Measurements from ENCODE around the gene NIPAL4. TPM values are rescaled to one million over a fixed set of nuclear protein-coding genes. Genes with fewer than 3 reads are reported as not detected.

The NIPAL4 gene
- polyA plus RNA-seq, 1 donor = 1.4 TPM

GRCh38 chr5:157513182-157513581, 53.2 kb downstream of the NIPAL4 start:
- no peak overlapping the region for H3K4me3 ChIP-seq (ENCODE audit: low read length)
- no peaks in the 10 kb centered on the region for H3K27me3 ChIP-seq (ENCODE audit: control insufficient read depth, insufficient read depth, low read length)
- H3K27ac ChIP-seq (ENCODE audit: low read length) = no peak overlapping the region
- H3K4me1 ChIP-seq (ENCODE audit: control insufficient read depth, insufficient read depth, low read length) = no peaks in the 10 kb centered on the region
- no peak for DNase-seq
- peaks cover 14% of the 10 kb centered on the region for H3K36me3 ChIP-seq (ENCODE audit: control insufficient read depth, insufficient read depth, low read length)
- WGBS (ENCODE audit: insufficient coverage, low lambda C conversion rate) = 100% methylated on average over 1 of the region's 8 CpGs
- no peaks in the 10 kb centered on the region for H3K9me3 ChIP-seq (ENCODE audit: control insufficient read depth, low read depth, low read length)

DNA sequence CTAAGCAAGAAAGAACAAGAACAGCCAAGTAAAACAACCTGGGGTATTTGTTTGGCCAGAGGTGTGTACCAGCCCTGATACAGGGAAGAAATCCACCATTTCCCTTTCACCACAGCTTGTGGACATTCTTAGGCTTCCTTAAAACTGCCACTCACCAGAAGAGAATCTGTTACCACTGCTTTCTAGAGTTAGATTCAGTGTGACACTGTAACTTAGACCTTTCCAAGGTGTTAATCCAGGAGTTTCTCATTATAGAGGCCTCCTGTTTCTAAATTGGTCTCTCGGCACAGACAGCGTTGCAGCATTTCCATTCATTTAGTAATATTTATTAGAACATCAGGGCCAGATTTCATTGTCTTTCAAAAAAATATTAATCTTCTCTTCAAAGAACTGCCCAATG, 55.0 kb downstream of the NIPAL4 start:
- peaks cover 11% of the 10 kb centered on the region for H3K36me3 ChIP-seq (ENCODE audit: control insufficient read depth, insufficient read depth, low read length)
- H3K4me3 ChIP-seq (ENCODE audit: low read length) = no peak overlapping the region
- WGBS (ENCODE audit: insufficient coverage, low lambda C conversion rate) = no CpG with 5 or more reads among the region's 2 CpGs
- H3K27me3 ChIP-seq (ENCODE audit: control insufficient read depth, insufficient read depth, low read length) = no peaks in the 10 kb centered on the region
- no peaks in the 10 kb centered on the region for H3K4me1 ChIP-seq (ENCODE audit: control insufficient read depth, insufficient read depth, low read length)
- no peak overlapping the region for H3K27ac ChIP-seq (ENCODE audit: low read length)
- no peak for DNase-seq
- no peaks in the 10 kb centered on the region for H3K9me3 ChIP-seq (ENCODE audit: control insufficient read depth, low read depth, low read length)

GRCh38 chr5:157516006-157516405, 56.0 kb downstream of the NIPAL4 start:
- no peaks in the 10 kb centered on the region for H3K27me3 ChIP-seq (ENCODE audit: control insufficient read depth, insufficient read depth, low read length)
- H3K9me3 ChIP-seq (ENCODE audit: control insufficient read depth, low read depth, low read length) = no peaks in the 10 kb centered on the region
- DNase-seq = no peak
- no peak overlapping the region for H3K4me3 ChIP-seq (ENCODE audit: low read length)
- no CpG with 5 or more reads among the region's 3 CpGs for WGBS (ENCODE audit: insufficient coverage, low lambda C conversion rate)
- peaks cover 11% of the 10 kb centered on the region for H3K36me3 ChIP-seq (ENCODE audit: control insufficient read depth, insufficient read depth, low read length)
- no peaks in the 10 kb centered on the region for H3K4me1 ChIP-seq (ENCODE audit: control insufficient read depth, insufficient read depth, low read length)
- no peak overlapping the region for H3K27ac ChIP-seq (ENCODE audit: low read length)

GRCh38 chr5:157516626-157517325, 56.8 kb downstream of the NIPAL4 start:
- no peak for DNase-seq
- no peaks in the 10 kb centered on the region for H3K27me3 ChIP-seq (ENCODE audit: control insufficient read depth, insufficient read depth, low read length)
- H3K36me3 ChIP-seq (ENCODE audit: control insufficient read depth, insufficient read depth, low read length) = peaks cover 11% of the 10 kb centered on the region
- no CpG with 5 or more reads among the region's 5 CpGs for whole genome bisulfite sequencing (ENCODE audit: insufficient coverage, low lambda C conversion rate)
- H3K4me3 ChIP-seq (ENCODE audit: low read length) = no peak overlapping the region
- H3K27ac ChIP-seq (ENCODE audit: low read length) = no peak overlapping the region
- H3K9me3 ChIP-seq (ENCODE audit: control insufficient read depth, low read depth, low read length) = no peaks in the 10 kb centered on the region
- peaks cover 5% of the 10 kb centered on the region for H3K4me1 ChIP-seq (ENCODE audit: control insufficient read depth, insufficient read depth, low read length)

DNA sequence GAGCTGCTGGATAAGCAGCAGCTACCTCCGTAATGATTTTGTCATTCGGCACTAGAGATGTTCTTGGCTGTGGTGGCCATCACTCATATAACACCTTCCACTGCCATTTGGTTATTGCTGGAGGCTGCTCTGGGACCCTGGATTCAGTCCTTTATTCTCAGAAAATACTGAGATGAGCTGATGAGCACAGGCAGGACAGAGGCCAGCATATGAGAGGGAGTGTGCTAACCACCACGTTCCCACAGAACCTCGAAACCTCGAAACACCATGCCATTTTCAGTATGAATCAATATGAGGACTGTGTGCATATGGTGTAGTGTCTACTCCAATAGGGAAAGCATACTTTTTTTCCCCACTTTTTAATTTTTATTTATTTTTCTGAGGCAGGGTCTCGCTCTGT, 59.0 kb downstream of the NIPAL4 start:
- H3K36me3 ChIP-seq (ENCODE audit: control insufficient read depth, insufficient read depth, low read length) = peaks cover 7% of the 10 kb centered on the region
- no peak for DNase-seq
- no CpG with 5 or more reads among the region's 6 CpGs for WGBS (ENCODE audit: insufficient coverage, low lambda C conversion rate)
- no peaks in the 10 kb centered on the region for H3K9me3 ChIP-seq (ENCODE audit: control insufficient read depth, low read depth, low read length)
- no peak overlapping the region for H3K4me3 ChIP-seq (ENCODE audit: low read length)
- H3K4me1 ChIP-seq (ENCODE audit: control insufficient read depth, insufficient read depth, low read length) = peaks cover 5% of the 10 kb centered on the region
- no peaks in the 10 kb centered on the region for H3K27me3 ChIP-seq (ENCODE audit: control insufficient read depth, insufficient read depth, low read length)
- H3K27ac ChIP-seq (ENCODE audit: low read length) = no peak overlapping the region

- peaks cover 7% of the 10 kb centered on the region for H3K36me3 ChIP-seq (ENCODE audit: control insufficient read depth, insufficient read depth, low read length)
- H3K27ac ChIP-seq (ENCODE audit: low read length) = no peak overlapping the region
- no peaks in the 10 kb centered on the region for H3K9me3 ChIP-seq (ENCODE audit: control insufficient read depth, low read depth, low read length)
- no peak for DNase-seq
- WGBS (ENCODE audit: insufficient coverage, low lambda C conversion rate) = no CpG with 5 or more reads among the region's 9 CpGs
- H3K4me1 ChIP-seq (ENCODE audit: control insufficient read depth, insufficient read depth, low read length) = peaks cover 5% of the 10 kb centered on the region
- H3K27me3 ChIP-seq (ENCODE audit: control insufficient read depth, insufficient read depth, low read length) = no peaks in the 10 kb centered on the region
- H3K4me3 ChIP-seq (ENCODE audit: low read length) = no peak overlapping the region
Observed at GRCh38 chr5:157519579-157520253, 59.7 kb downstream of the NIPAL4 start.

DNA sequence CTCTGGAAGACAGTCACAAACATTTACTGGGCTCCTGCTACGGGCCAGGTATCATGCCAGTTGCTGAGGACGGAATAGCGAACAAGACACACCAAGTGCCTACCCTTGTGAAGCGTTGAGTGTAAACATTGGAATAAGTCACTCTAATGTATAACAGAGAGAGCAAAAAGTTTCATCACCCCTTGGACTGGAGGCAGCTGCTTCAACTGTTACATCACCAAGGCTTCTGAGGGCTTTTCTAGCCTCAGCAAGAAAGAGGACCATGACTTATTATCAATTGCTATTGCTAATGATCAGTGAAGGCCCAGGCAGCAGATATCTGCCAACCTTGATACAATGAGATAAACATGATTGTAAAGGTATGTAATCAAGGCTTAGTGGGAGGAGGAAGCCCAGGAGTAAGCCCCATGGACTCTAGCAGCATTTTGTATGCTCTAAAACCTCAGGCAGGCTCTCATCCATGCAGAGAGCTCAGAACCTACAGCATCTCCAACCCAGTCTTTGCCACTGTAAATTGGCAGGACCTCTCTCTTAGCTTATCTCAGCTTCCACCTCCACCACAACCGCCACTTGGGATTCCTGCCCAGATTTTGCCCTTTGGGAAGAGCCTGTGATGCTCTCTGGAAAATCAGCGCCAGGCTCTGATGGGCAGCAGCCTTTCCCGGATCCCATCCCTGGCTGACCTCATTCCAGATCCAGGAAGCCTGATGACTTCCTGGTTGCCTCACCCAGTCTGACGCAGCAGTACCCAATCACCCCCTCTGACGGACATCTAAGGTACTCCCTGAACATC, 61.1 kb downstream of the NIPAL4 start:
- peak; percentile 49 to 57 for DNase-seq
- Histone ChIP-seq H3K27me3 (ENCODE audit: control insufficient read depth, insufficient read depth, low read length) (no peaks in the 10 kb centered on the region), H3K4me3 (ENCODE audit: low read length) (no peak overlapping the region), H3K36me3 (ENCODE audit: control insufficient read depth, insufficient read depth, low read length) (peaks cover 2% of the 10 kb centered on the region), H3K9me3 (ENCODE audit: control insufficient read depth, low read depth, low read length) (no peaks in the 10 kb centered on the region), H3K4me1 (ENCODE audit: control insufficient read depth, insufficient read depth, low read length) (peaks cover 5% of the 10 kb centered on the region), H3K27ac (ENCODE audit: low read length) (no peak overlapping the region)
- no CpG with 5 or more reads among the region's 9 CpGs for WGBS (ENCODE audit: insufficient coverage, low lambda C conversion rate)

DNA sequence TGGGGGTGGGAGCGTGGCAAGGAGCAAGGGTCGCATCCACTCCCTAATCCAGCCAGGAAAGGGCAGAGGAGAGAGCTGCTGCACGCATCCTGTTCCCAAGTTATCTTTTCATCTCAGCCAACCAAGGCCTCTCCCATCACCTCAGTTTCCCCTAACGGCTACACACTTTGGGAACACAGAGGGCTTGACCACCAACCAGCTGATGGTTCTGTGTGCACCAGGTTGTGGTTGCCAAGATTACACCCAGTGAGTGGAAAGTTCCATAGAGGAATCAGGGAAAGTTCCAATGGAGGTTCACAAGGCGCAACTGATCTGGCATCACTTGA, 61.7 kb downstream of the NIPAL4 start:
- no CpG with 5 or more reads among the region's 5 CpGs for WGBS (ENCODE audit: insufficient coverage, low lambda C conversion rate)

GRCh38 chr5:157523976-157524375, 64.0 kb downstream of the NIPAL4 start:
- Histone ChIP-seq H3K36me3 (ENCODE audit: control insufficient read depth, insufficient read depth, low read length) (no peaks in the 10 kb centered on the region), H3K4me1 (ENCODE audit: control insufficient read depth, insufficient read depth, low read length) (peaks cover 5% of the 10 kb centered on the region), H3K4me3 (ENCODE audit: low read length) (no peak overlapping the region), H3K27ac (ENCODE audit: low read length) (no peak overlapping the region), H3K27me3 (ENCODE audit: control insufficient read depth, insufficient read depth, low read length) (no peaks in the 10 kb centered on the region), H3K9me3 (ENCODE audit: control insufficient read depth, low read depth, low read length) (no peaks in the 10 kb centered on the region)
- WGBS (ENCODE audit: insufficient coverage, low lambda C conversion rate) = no CpG with 5 or more reads among the region's 4 CpGs
- no peak for DNase-seq

More for the DNA sequence above, 61.7 kb downstream of the NIPAL4 start:
- Histone ChIP-seq H3K4me3 (ENCODE audit: low read length) (no peak overlapping the region), H3K27ac (ENCODE audit: low read length) (no peak overlapping the region), H3K4me1 (ENCODE audit: control insufficient read depth, insufficient read depth, low read length) (peaks cover 5% of the 10 kb centered on the region), H3K9me3 (ENCODE audit: control insufficient read depth, low read depth, low read length) (no peaks in the 10 kb centered on the region), H3K36me3 (ENCODE audit: control insufficient read depth, insufficient read depth, low read length) (peaks cover 2% of the 10 kb centered on the region), H3K27me3 (ENCODE audit: control insufficient read depth, insufficient read depth, low read length) (no peaks in the 10 kb centered on the region)
- no peak for DNase-seq
